MG63 (cell line): Measurements from ENCODE around the gene RTN4IP1. TPM values are rescaled to one million over a fixed set of nuclear protein-coding genes. Genes with fewer than 3 reads are reported as not detected.

Source experiments
- DNase-seq: peaks from one replicate; pipeline ENCODE4 v3.0.0-alpha.2; 2020
- H3K27me3 ChIP-seq: fragments of 250-450 bp; sonication (Bioruptor Pico); 2 replicates; pipeline ENCODE4 v1.5.1; 2020; ENCODE audit warnings: mild to moderate bottlenecking, moderate library complexity
- H3K36me3 ChIP-seq: fragments of 250-450 bp; sonication (Bioruptor Pico); 2 replicates; pipeline ENCODE4 v1.5.1; 2020; ENCODE audit warnings: mild to moderate bottlenecking, moderate library complexity
- H3K4me3 ChIP-seq: fragments of 250-450 bp; sonication (Bioruptor Pico); 2 replicates; pipeline ENCODE4 v1.5.1; 2020; ENCODE audit warnings: mild to moderate bottlenecking, moderate library complexity
- H3K9me3 ChIP-seq: fragments of 250-450 bp; sonication (Bioruptor Pico); 2 replicates; pipeline ENCODE4 v1.5.1; 2020; ENCODE audit warnings: mild to moderate bottlenecking, moderate library complexity
- total RNA-seq: library from RNA; depleted of rRNA; stranded (reverse); fragments of >200 nt; shearing (Covaris generic); gene quantifications from 2 replicates; pipeline ENCODE4 v1.2.3, GENCODE V29; 2014; ENCODE audit warnings: low replicate concordance; rRNA removed

Gene RTN4IP1
- total RNA-seq, 1 experiment from 2014 or later, result 8.6 TPM

- Histone ChIP-seq H3K27me3 (no peaks in the 10 kb centered on the region), H3K36me3 (no peaks in the 10 kb centered on the region), H3K4me3 (no peak overlapping the region), H3K9me3 (no peaks in the 10 kb centered on the region)
- DNase-seq, result no peak
These were observed 106.6 kb downstream of the RTN4IP1 start for GRCh38 chr6:106522562-106523250.

Other genes with a start within 250 kb of the RTN4IP1 start
- gene QRSL1, start 80 bp upstream of the RTN4IP1 start, total RNA-seq, result 11.9 and 14.0 TPM in 2 replicates